IMR-90 (cell line): Measurements from ENCODE around the gene NT5DC2. TPM values are rescaled to one million over a fixed set of nuclear protein-coding genes. Genes with fewer than 3 reads are reported as not detected.

Source experiments
- ATAC-seq: fragments of 200-7000 bp; cut with Tn5 transposase; 2 replicates; pipeline ENCODE4 v1.9.1; 2020; ENCODE audit warnings: low read depth, mild to moderate bottlenecking, moderate library complexity
- BruUV-seq: library from RNA; stranded (reverse); fragments of 400-500 nt; replicated peaks from 2 replicates; lab custom pipeline; 2021; lab: Mats Ljungman, UMichigan
- CTCF ChIA-PET: fragments of 300-600 bp; formaldehyde crosslinking; extraction: SDS; loops from one replicate; lab custom pipeline; 2021; ENCODE audit warnings: antibody characterized with exemption; lab: Yijun Ruan, JAX
- POLR2A ChIA-PET: fragments of 300-600 bp; sonication (Branson Sonifier 250); formaldehyde crosslinking; loops from one replicate; lab custom pipeline; 2022; ENCODE audit warnings: antibody characterized with exemption; ENCODE audit not compliant: unreplicated experiment; lab: Charles Lee
- DNase-seq: peaks from one replicate; pipeline ENCODE4 v3.0.0; 2013
- H2AFZ ChIP-seq: replicated peaks from 2 replicates; pipeline ENCODE3; 2013; ENCODE audit warnings: low read length, mild to moderate bottlenecking; ENCODE audit not compliant: poor library complexity
- H2AK5ac ChIP-seq: 2 replicates; pipeline ENCODE4 v1.6.1; 2013; ENCODE audit warnings: low read depth, low read length, inconsistent platforms
- H2AK9ac ChIP-seq: replicated peaks from 2 replicates; pipeline ENCODE3; 2013; ENCODE audit warnings: mild to moderate bottlenecking, low read depth, low read length, moderate library complexity; ENCODE audit not compliant: poor library complexity
- H2BK120ac ChIP-seq: 2 replicates; pipeline ENCODE4 v1.6.1; 2013; ENCODE audit warnings: low read depth, low read length, inconsistent platforms
- H2BK15ac ChIP-seq: 3 replicates; pipeline ENCODE4 v1.6.1; 2013; ENCODE audit warnings: low read depth, low read length, inconsistent platforms
- H2BK20ac ChIP-seq: 2 replicates; pipeline ENCODE4 v1.6.1; 2013; ENCODE audit warnings: low read depth, mild to moderate bottlenecking, inconsistent platforms, low read length, moderate library complexity
- H2BK5ac ChIP-seq: 2 replicates; pipeline ENCODE4 v1.6.1; 2013; ENCODE audit warnings: mild to moderate bottlenecking, low read depth, low read length, inconsistent platforms; ENCODE audit not compliant: poor library complexity, severe bottlenecking
- H3K14ac ChIP-seq: replicated peaks from 2 replicates; pipeline ENCODE4 v1.6.1; 2013; ENCODE audit warnings: low read depth, low read length, inconsistent platforms
- H3K18ac ChIP-seq: 2 replicates; pipeline ENCODE4 v1.6.1; 2013; ENCODE audit warnings: low read depth, low read length, control low read depth
- H3K23ac ChIP-seq: 2 replicates; pipeline ENCODE4 v1.6.1; 2013; ENCODE audit warnings: low read depth, low read length, inconsistent platforms
- H3K27ac ChIP-seq: 2 replicates; pipeline ENCODE4 v1.5.1; 2013; ENCODE audit warnings: mild to moderate bottlenecking, control low read depth, low read length; ENCODE audit not compliant: insufficient read depth
- H3K27me3 ChIP-seq: 2 replicates; pipeline ENCODE4 v1.6.1; 2013; ENCODE audit warnings: low read length; ENCODE audit not compliant: control insufficient read depth, insufficient read depth
- H3K36me3 ChIP-seq: 2 replicates; pipeline ENCODE4 v1.6.1; 2013; ENCODE audit warnings: low read length, mixed read lengths; ENCODE audit not compliant: control insufficient read depth, insufficient read depth
- H3K4ac ChIP-seq: 2 replicates; pipeline ENCODE4 v1.6.1; 2013; ENCODE audit warnings: low read depth, low read length, inconsistent platforms
- H3K4me1 ChIP-seq: 2 replicates; pipeline ENCODE4 v1.6.1; 2013; ENCODE audit warnings: low read length, mixed read lengths; ENCODE audit not compliant: control insufficient read depth, insufficient read depth
- H3K4me2 ChIP-seq: 2 replicates; pipeline ENCODE4 v1.6.1; 2013; ENCODE audit warnings: low read depth, mild to moderate bottlenecking, control low read depth, low read length, moderate library complexity
- H3K4me3 ChIP-seq: 2 replicates; pipeline ENCODE4 v1.5.1; 2013; ENCODE audit warnings: low read depth, mild to moderate bottlenecking, control low read depth, low read length, moderate library complexity; ENCODE audit not compliant: insufficient read depth
- H3K56ac ChIP-seq: 2 replicates; pipeline ENCODE4 v1.6.1; 2013; ENCODE audit warnings: low read length, inconsistent platforms; ENCODE audit not compliant: insufficient read depth; ENCODE audit errors: extremely low read depth
- H3K79me1 ChIP-seq, 2 experiments: 2 replicates each; pipeline ENCODE4 v1.6.1; 2013; ENCODE audit warnings: low read length in 2 of 2, inconsistent platforms in 1 of 2, low read depth in 1 of 2
- H3K9ac ChIP-seq: 2 replicates; pipeline ENCODE4 v1.6.1; 2013; ENCODE audit warnings: low read depth, low read length, control low read depth
- H3K9me1 ChIP-seq: 2 replicates; pipeline ENCODE4 v1.6.1; 2013; ENCODE audit warnings: low read length, inconsistent platforms; ENCODE audit not compliant: insufficient read depth
- H3K9me3 ChIP-seq: 2 replicates; pipeline ENCODE4 v1.6.1; 2013; ENCODE audit warnings: low read length; ENCODE audit not compliant: control insufficient read depth, insufficient read depth
- H4K20me1 ChIP-seq: 2 replicates; pipeline ENCODE4 v1.6.1; 2013; ENCODE audit warnings: low read length, inconsistent platforms; ENCODE audit not compliant: insufficient read depth
- H4K5ac ChIP-seq: 2 replicates; pipeline ENCODE4 v1.6.1; 2013; ENCODE audit warnings: mild to moderate bottlenecking, low read depth, low read length, control low read depth
- H4K8ac ChIP-seq, 2 experiments: 2 replicates each; pipeline ENCODE4 v1.6.1; 2013; ENCODE audit warnings: low read depth in 2 of 2, low read length in 2 of 2, control low read depth in 1 of 2, inconsistent platforms in 1 of 2
- H4K91ac ChIP-seq: 2 replicates; pipeline ENCODE4 v1.6.1; 2013; ENCODE audit warnings: low read depth, low read length, inconsistent platforms; ENCODE audit not compliant: insufficient read depth
- BHLHE40 ChIP-seq: fragments of 150-350 bp; IDR thresholded peaks from 2 replicates; pipeline ENCODE4 v1.6.1; 2016; ENCODE audit warnings: mild to moderate bottlenecking, low read depth, low read length
- CHD1 ChIP-seq: IDR thresholded peaks from 2 replicates; pipeline ENCODE4 v1.6.1; 2012; ENCODE audit warnings: low read depth, low read length, improper control_type of control experiment
- FOS ChIP-seq: fragments of 150-350 bp; IDR thresholded peaks from 2 replicates; pipeline ENCODE4 v1.6.1; 2016; ENCODE audit warnings: low read depth, low read length
- MAFK ChIP-seq: IDR thresholded peaks from 2 replicates; pipeline ENCODE4 v1.6.1; 2012; ENCODE audit warnings: low read depth, low read length, improper control_type of control experiment
- MAZ ChIP-seq: IDR thresholded peaks from 2 replicates; pipeline ENCODE4 v1.6.1; 2012; ENCODE audit warnings: low read depth, mild to moderate bottlenecking, low read length, improper control_type of control experiment, moderate library complexity, borderline replicate concordance
- MXI1 ChIP-seq: IDR thresholded peaks from 2 replicates; pipeline ENCODE4 v1.6.1; 2012; ENCODE audit warnings: low read depth, mild to moderate bottlenecking, low read length, moderate library complexity, borderline replicate concordance
- NFE2L2 ChIP-seq: fragments of 150-350 bp; IDR thresholded peaks from 2 replicates; pipeline ENCODE4 v1.6.1; 2016; ENCODE audit warnings: low read depth, mild to moderate bottlenecking, low read length
- POLR2A ChIP-seq: IDR thresholded peaks from 2 replicates; pipeline ENCODE4 v1.6.1; 2012; ENCODE audit warnings: mild to moderate bottlenecking, low read depth, low read length
- RAD21 ChIP-seq: IDR thresholded peaks from 2 replicates; pipeline ENCODE4 v1.6.1; 2012; ENCODE audit warnings: low read length, improper control_type of control experiment
- RCOR1 ChIP-seq: IDR thresholded peaks from 2 replicates; pipeline ENCODE4 v1.6.1; 2012; ENCODE audit warnings: mild to moderate bottlenecking, low read length, improper control_type of control experiment; ENCODE audit not compliant: insufficient replicate concordance
- RFX5 ChIP-seq: IDR thresholded peaks from 2 replicates; pipeline ENCODE4 v1.8.0; 2012; ENCODE audit warnings: low read depth, mild to moderate bottlenecking, low read length, moderate library complexity
- SMC3 ChIP-seq: fragments of 150-350 bp; IDR thresholded peaks from 2 replicates; pipeline ENCODE4 v1.6.1; 2016; ENCODE audit warnings: low read depth, mild to moderate bottlenecking, antibody characterized with exemption, low read length, moderate library complexity
- USF2 ChIP-seq: fragments of 150-350 bp; IDR thresholded peaks from 2 replicates; pipeline ENCODE4 v1.6.1; 2017; ENCODE audit warnings: mild to moderate bottlenecking, antibody characterized with exemption, low read length, low read depth
- WGBS, 2 experiments: methylation state at CpG; one replicate each; pipeline versions ENCODE4 v1.1.5 to v1.1.7; 2013; ENCODE audit warnings: missing lambda C conversion rate in 2 of 2; ENCODE audit not compliant: insufficient read length in 1 of 2; ENCODE audit errors: extremely low coverage in 2 of 2; 5-methylcytosine and 5-hydroxymethylcytosine counted together
- dilution Hi-C: fragments of 300-500 bp; cut with HindIII; formaldehyde crosslinking; loops from one replicate; pipeline ENCODE4 v1.14.3; 2018; ENCODE audit warnings: low sequenced_read_pairs; ENCODE audit not compliant: unreplicated experiment
- in situ Hi-C: fragments of 300-500 bp; cut with MboI; formaldehyde crosslinking; loops from 3 replicates; pipeline ENCODE4 v1.14.3; 2019; ENCODE audit warnings: low sequenced_read_pairs, inconsistent platforms, mixed read lengths
- intact Hi-C: fragments of 100-400 bp; cut with micrococcal nuclease; formaldehyde crosslinking; loops from 2 replicates; pipeline ENCODE4 v1.10.0; 2022
- polyA plus RNA-seq, 3 experiments: library from polyadenylated mRNA; depleted of rRNA; stranded (reverse); fragments of >200 nt; gene quantifications; 2 replicates each; pipeline ENCODE4 v1.2.3, GENCODE V29; 2012; ENCODE audit warnings: low replicate concordance in 1 of 3
- total RNA-seq: library from RNA; depleted of rRNA; stranded (reverse); fragments of >200 nt; gene quantifications from 2 replicates; pipeline ENCODE4 v1.2.3, GENCODE V29; 2012
- TF ChIP-seq, protein P1 (sequence below): fragments of 150-350 bp; IDR thresholded peaks from 2 replicates; pipeline ENCODE4 v1.6.1; 2016; ENCODE audit warnings: low read depth, mild to moderate bottlenecking, low read length, moderate library complexity, borderline replicate concordance
- TF ChIP-seq, protein P2 (sequence below): conservative IDR thresholded peaks from 2 replicates; pipeline ENCODE4 v1.5.1; 2012; ENCODE audit warnings: mild to moderate bottlenecking, low read depth, low read length, improper control_type of control experiment

Gene NT5DC2
- total and polyA plus RNA-seq, 2 of the 4 experiments (the other 2 are of a cell fraction): 161 to 200 TPM

GRCh38 chr3:52479037-52479876 lies 54.4 kb downstream of the NT5DC2 start:
- H4K20me1 ChIP-seq: peaks cover 31% of the 10 kb centered on the region
- no peak overlapping the region for H3K9ac ChIP-seq
- peaks cover 8% of the 10 kb centered on the region; the same call in 1 of the 2 replicates for H3K4me1 ChIP-seq
- in situ Hi-C loops: no loop called here
- no peak overlapping the region for H2AK9ac ChIP-seq
- no peaks in the 10 kb centered on the region for H3K27me3 ChIP-seq
- H2BK5ac ChIP-seq: no peak overlapping the region
- no TSS peak for BruUV-seq
- no peak overlapping the region for H4K8ac ChIP-seq
- ChIA-PET POLR2A (no interaction called here), CTCF (interaction anchor here (1.1 kb wide), 1 partner anchor 9 kb away, joined by 3 read pairs; no protein-coding TSS in a partner anchor)
- H3K36me3 ChIP-seq: peaks cover 74% of the 10 kb centered on the region
- H2AK5ac ChIP-seq: no peak overlapping the region
- 100% methylated on average over 6 of the region's 7 CpGs; no CpG with 5 or more reads in 1 of the 2 experiments for WGBS, 2 experiments
- dilution Hi-C loops: no loop called here
- H2BK120ac ChIP-seq: no peak overlapping the region
- ATAC-seq (no peak), DNase-seq (no peak)
- no peak overlapping the region for H3K23ac ChIP-seq
- peaks cover 5 to 35% of the 10 kb centered on the region in 2 experiments; a peak in 2 of 4 replicates for H3K79me1 ChIP-seq
- H3K4ac ChIP-seq: no peak overlapping the region
- H3K9me3 ChIP-seq: no peaks in the 10 kb centered on the region
- no peak overlapping the region for H3K18ac ChIP-seq
- H2BK15ac ChIP-seq: no peak overlapping the region
- H2AFZ ChIP-seq: no peak overlapping the region
- H2BK20ac ChIP-seq: no peak overlapping the region
- no peak overlapping the region for H3K4me3 ChIP-seq
- H4K91ac ChIP-seq: no peak overlapping the region
- peaks cover 20% of the 10 kb centered on the region; the same call in 1 of the 2 replicates for H3K9me1 ChIP-seq
- H3K27ac ChIP-seq: no peak overlapping the region
- intact Hi-C loops: no loop called here
- H4K5ac ChIP-seq: no peak overlapping the region
- no peak overlapping the region for H3K14ac ChIP-seq
- no peak overlapping the region for H3K4me2 ChIP-seq
- H3K56ac ChIP-seq: no peak overlapping the region
- TF ChIP-seq CHD1 (no peak), MAFK (no peak), MAZ (no peak), FOS (no peak), RCOR1 (no peak), POLR2A (no peak), USF2 (no peak), SMC3 (no peak), BHLHE40 (no peak), RFX5 (no peak), MXI1 (no peak), NFE2L2 (no peak), RAD21 (no peak)
- TF ChIP-seq, protein P1, sequence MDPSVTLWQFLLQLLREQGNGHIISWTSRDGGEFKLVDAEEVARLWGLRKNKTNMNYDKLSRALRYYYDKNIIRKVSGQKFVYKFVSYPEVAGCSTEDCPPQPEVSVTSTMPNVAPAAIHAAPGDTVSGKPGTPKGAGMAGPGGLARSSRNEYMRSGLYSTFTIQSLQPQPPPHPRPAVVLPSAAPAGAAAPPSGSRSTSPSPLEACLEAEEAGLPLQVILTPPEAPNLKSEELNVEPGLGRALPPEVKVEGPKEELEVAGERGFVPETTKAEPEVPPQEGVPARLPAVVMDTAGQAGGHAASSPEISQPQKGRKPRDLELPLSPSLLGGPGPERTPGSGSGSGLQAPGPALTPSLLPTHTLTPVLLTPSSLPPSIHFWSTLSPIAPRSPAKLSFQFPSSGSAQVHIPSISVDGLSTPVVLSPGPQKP: no peak
- TF ChIP-seq, protein P2, sequence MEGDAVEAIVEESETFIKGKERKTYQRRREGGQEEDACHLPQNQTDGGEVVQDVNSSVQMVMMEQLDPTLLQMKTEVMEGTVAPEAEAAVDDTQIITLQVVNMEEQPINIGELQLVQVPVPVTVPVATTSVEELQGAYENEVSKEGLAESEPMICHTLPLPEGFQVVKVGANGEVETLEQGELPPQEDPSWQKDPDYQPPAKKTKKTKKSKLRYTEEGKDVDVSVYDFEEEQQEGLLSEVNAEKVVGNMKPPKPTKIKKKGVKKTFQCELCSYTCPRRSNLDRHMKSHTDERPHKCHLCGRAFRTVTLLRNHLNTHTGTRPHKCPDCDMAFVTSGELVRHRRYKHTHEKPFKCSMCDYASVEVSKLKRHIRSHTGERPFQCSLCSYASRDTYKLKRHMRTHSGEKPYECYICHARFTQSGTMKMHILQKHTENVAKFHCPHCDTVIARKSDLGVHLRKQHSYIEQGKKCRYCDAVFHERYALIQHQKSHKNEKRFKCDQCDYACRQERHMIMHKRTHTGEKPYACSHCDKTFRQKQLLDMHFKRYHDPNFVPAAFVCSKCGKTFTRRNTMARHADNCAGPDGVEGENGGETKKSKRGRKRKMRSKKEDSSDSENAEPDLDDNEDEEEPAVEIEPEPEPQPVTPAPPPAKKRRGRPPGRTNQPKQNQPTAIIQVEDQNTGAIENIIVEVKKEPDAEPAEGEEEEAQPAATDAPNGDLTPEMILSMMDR: no peak
